Caco-2 (cell line): ENCODE data around the gene ZSCAN2. TPM values are rescaled to one million over a fixed set of nuclear protein-coding genes. Genes with fewer than 3 reads are reported as not detected.

Experiments
- BruUV-seq: library from RNA; stranded (reverse); fragments of 400-500 nt; replicated peaks from 2 replicates; lab custom pipeline; 2021; lab: Mats Ljungman, UMichigan
- CTCF ChIA-PET: fragments of 300-600 bp; sonication (Branson Sonifier 250); formaldehyde crosslinking; loops from one replicate; lab custom pipeline; 2022; ENCODE audit warnings: antibody characterized with exemption; lab: Charles Lee
- POLR2A ChIA-PET: fragments of 300-600 bp; sonication (Branson Sonifier 250); formaldehyde crosslinking; loops from one replicate; lab custom pipeline; 2022; ENCODE audit warnings: antibody characterized with exemption; lab: Charles Lee
- DNase-seq, 2 experiments: peaks; one replicate each; pipeline versions ENCODE4 v3.0.0 to v3.0.0-alpha.2; 2020 to 2022
- H3K27me3 ChIP-seq: replicated peaks from 2 replicates; pipeline ENCODE4 v1.6.0; 2011; ENCODE audit warnings: low read length; ENCODE audit not compliant: control insufficient read depth, insufficient read depth
- H3K36me3 ChIP-seq: 2 replicates; pipeline ENCODE4 v1.5.1; 2011; ENCODE audit warnings: low read length; ENCODE audit not compliant: control insufficient read depth, insufficient read depth
- H3K4me1 ChIP-seq: fragments of 250-450 bp; sonication (Bioruptor Pico); 2 replicates; pipeline ENCODE4 v1.5.1; 2020; ENCODE audit warnings: mild to moderate bottlenecking
- H3K4me3 ChIP-seq: 2 replicates; pipeline ENCODE4 v1.5.1; 2011; ENCODE audit warnings: low read depth, mild to moderate bottlenecking, control low read depth, low read length
- H3K9me3 ChIP-seq: fragments of 250-450 bp; sonication (Bioruptor Pico); 2 replicates; pipeline ENCODE4 v1.5.1; 2020; ENCODE audit warnings: mild to moderate bottlenecking, moderate library complexity
- H3K27ac Mint-ChIP-seq: one replicate; pipeline ENCODE4 v1.8.0; 2022; ENCODE audit warnings: mixed read lengths; ENCODE audit not compliant: unreplicated experiment
- H3K27me3 Mint-ChIP-seq: one replicate; pipeline ENCODE4 v1.8.0; 2022; ENCODE audit warnings: mixed read lengths; ENCODE audit not compliant: insufficient read depth, unreplicated experiment
- H3K36me3 Mint-ChIP-seq: one replicate; pipeline ENCODE4 v1.8.0; 2022; ENCODE audit warnings: mild to moderate bottlenecking, mixed read lengths; ENCODE audit not compliant: insufficient read depth, unreplicated experiment
- H3K4me1 Mint-ChIP-seq: one replicate; pipeline ENCODE4 v1.8.0; 2022; ENCODE audit warnings: low read depth, mixed read lengths; ENCODE audit not compliant: unreplicated experiment
- H3K4me3 Mint-ChIP-seq: one replicate; pipeline ENCODE4 v1.8.0; 2022; ENCODE audit warnings: mild to moderate bottlenecking, moderate library complexity, mixed read lengths; ENCODE audit not compliant: unreplicated experiment
- H3K9me3 Mint-ChIP-seq: one replicate; pipeline ENCODE4 v1.8.0; 2022; ENCODE audit warnings: mixed read lengths; ENCODE audit not compliant: unreplicated experiment
- CTCF ChIP-seq, 2 experiments: fragments of 200-600 bp in 1 of 2; IDR thresholded peaks; 1 replicate in 1 of 2; 2 replicates in 1 of 2; pipeline versions ENCODE4 v1.5.1 to v1.8.0; 2011 to 2022; ENCODE audit warnings: antibody characterized with exemption in 1 of 2, control low read depth in 1 of 2, inconsistent platforms in 1 of 2, low read depth in 1 of 2, low read length in 1 of 2, mild to moderate bottlenecking in 1 of 2, moderate library complexity in 1 of 2; ENCODE audit not compliant: insufficient read depth in 1 of 2, severe bottlenecking in 1 of 2, unreplicated experiment in 1 of 2
- intact Hi-C: fragments of 100-400 bp; cut with micrococcal nuclease; formaldehyde crosslinking; loops from one replicate; pipeline ENCODE4 v1.10.0; 2022; ENCODE audit not compliant: unreplicated experiment
- total RNA-seq: library from RNA; stranded (reverse); gene quantifications from 2 replicates; pipeline ENCODE4 v1.2.3, GENCODE V29; 2022

ZSCAN2 gene
- total RNA-seq, 1 experiment from 2014 or later: 12.9 TPM

GRCh38 chr15:84598250-84598649 is 2.6 kb upstream of the ZSCAN2 start:
- TF ChIP-seq CTCF (IDR thresholded peaks at IDR 0.05; ENCODE audit: insufficient read depth in 1 of 2, low read depth in 1 of 2, low read length in 1 of 2, severe bottlenecking in 1 of 2, unreplicated experiment in 1 of 2): no peak
- no TSS peak for BruUV-seq
- no peak overlapping the region for H3K4me3 Mint-ChIP-seq
- H3K27me3 Mint-ChIP-seq: peaks cover 3% of the 10 kb centered on the region
- ChIA-PET CTCF (interaction anchor here (1.2 to 3.0 kb wide), 4 partner anchors 10 to 60 kb away, joined by 7 to 25 read pairs (median 13); partner anchors contain the start of gene NMB), POLR2A (interaction anchor here (0.6 kb wide), 1 partner anchor 26 kb away, joined by 4 read pairs; no protein-coding TSS in a partner anchor)
- no peaks in the 10 kb centered on the region for H3K9me3 Mint-ChIP-seq
- no peak for DNase-seq
- Histone ChIP-seq H3K27me3 (no peaks in the 10 kb centered on the region), H3K9me3 (no peaks in the 10 kb centered on the region), H3K4me1 (no peaks in the 10 kb centered on the region), H3K36me3 (no peaks in the 10 kb centered on the region), H3K4me3 (no peak overlapping the region)
- intact Hi-C loops: no loop called here
- H3K36me3 Mint-ChIP-seq: peaks cover 14% of the 10 kb centered on the region
- H3K27ac Mint-ChIP-seq: no peak overlapping the region
- no peaks in the 10 kb centered on the region for H3K4me1 Mint-ChIP-seq

DNA sequence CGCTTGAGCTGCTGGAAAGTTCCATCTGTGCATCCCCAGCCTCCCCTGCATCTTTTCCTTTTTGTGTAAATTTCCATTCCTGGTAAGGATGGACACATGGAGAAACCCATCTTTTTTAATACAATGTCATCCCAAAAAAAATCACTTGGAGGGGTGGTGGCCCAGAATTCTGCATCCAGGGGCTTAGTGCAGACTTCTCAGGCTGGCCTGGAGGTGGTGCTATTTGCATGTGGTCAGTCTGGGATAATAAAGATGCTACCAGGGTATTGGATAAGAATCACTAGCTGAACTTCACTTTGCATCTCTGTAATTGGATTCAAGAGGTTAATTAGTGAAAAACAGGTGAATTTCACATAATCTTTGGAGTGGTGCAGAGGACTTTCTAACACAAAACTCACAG is 1.8 kb upstream of the ZSCAN2 start:
- no TSS peak for BruUV-seq
- Histone ChIP-seq H3K4me1 (no peaks in the 10 kb centered on the region), H3K36me3 (no peaks in the 10 kb centered on the region; the same call in 1 of the 2 replicates), H3K4me3 (no peak overlapping the region), H3K9me3 (no peaks in the 10 kb centered on the region), H3K27me3 (no peaks in the 10 kb centered on the region)
- ChIA-PET CTCF (interaction anchor here (0.6 to 3.0 kb wide), 11 partner anchors 11 to 65 kb away, joined by 3 to 25 read pairs (median 6); partner anchors contain the start of genes NMB and WDR73), POLR2A (interaction anchor here (0.6 kb wide), 1 partner anchor 30 kb away, joined by 3 read pairs; no protein-coding TSS in a partner anchor)
- no peaks in the 10 kb centered on the region for H3K9me3 Mint-ChIP-seq
- H3K27ac Mint-ChIP-seq: no peak overlapping the region
- peak; percentile 65 to 80 for DNase-seq
- no peaks in the 10 kb centered on the region for H3K4me1 Mint-ChIP-seq
- intact Hi-C loops: loop anchor here (1.0 kb wide), 1 partner anchor 39 kb away; no protein-coding TSS in a partner anchor
- peak; percentile 76 to 83 for TF ChIP-seq CTCF (IDR thresholded peaks at IDR 0.05; ENCODE audit: insufficient read depth in 1 of 2, low read depth in 1 of 2, low read length in 1 of 2, severe bottlenecking in 1 of 2, unreplicated experiment in 1 of 2)
- peaks cover 19% of the 10 kb centered on the region for H3K36me3 Mint-ChIP-seq
- peak overlapping the region; percentile 96 for H3K4me3 Mint-ChIP-seq
- H3K27me3 Mint-ChIP-seq: peaks cover 3% of the 10 kb centered on the region

- POLR2A ChIA-PET: interaction anchor here (1.6 kb wide), 1 partner anchor 32 kb away, joined by 5 read pairs; no protein-coding TSS in a partner anchor
- intact Hi-C loops: loop anchor here (1.0 to 10.0 kb wide), 4 partner anchors 31 to 115 kb away; partner anchors contain the start of genes SEC11A and WDR73
- Histone ChIP-seq H3K9me3 (no peaks in the 10 kb centered on the region), H3K27me3 (no peaks in the 10 kb centered on the region), H3K4me1 (peaks cover under 1% of the 10 kb centered on the region; the same call in 1 of the 2 replicates), H3K4me3 (peak overlapping the region; percentile 24), H3K36me3 (no peaks in the 10 kb centered on the region; the same call in none of the 2 replicates)
- Mint-ChIP-seq H3K27me3 (peaks cover 3% of the 10 kb centered on the region), H3K4me1 (peaks cover 7% of the 10 kb centered on the region), H3K9me3 (no peaks in the 10 kb centered on the region), H3K36me3 (peaks cover 24% of the 10 kb centered on the region), H3K4me3 (peak overlapping the region; percentile 96), H3K27ac (peak overlapping the region; percentile 86)
- no peak for TF ChIP-seq CTCF (IDR thresholded peaks at IDR 0.05; ENCODE audit: insufficient read depth in 1 of 2, low read depth in 1 of 2, low read length in 1 of 2, severe bottlenecking in 1 of 2, unreplicated experiment in 1 of 2)
- peak in 1 of 2 experiments; percentile 16 for DNase-seq
- CTCF ChIA-PET: interaction anchor here (0.6 to 3.0 kb wide), 7 partner anchors 12 to 107 kb away, joined by 3 to 18 read pairs (median 4); partner anchors contain the start of gene NMB
- BruUV-seq: no TSS peak
Observed at GRCh38 chr15:84599906-84600305, 903 bp upstream of the ZSCAN2 start.
